H1 (cell line): ENCODE data around the gene DCAF17. TPM values are rescaled to one million over a fixed set of nuclear protein-coding genes. Genes with fewer than 3 reads are reported as not detected.

Experiments
- CTCF ChIA-PET: fragments of 300-600 bp; sonication (Branson Sonifier 250); formaldehyde crosslinking; loops from one replicate; lab custom pipeline; 2021; ENCODE audit not compliant: partially characterized antibody; lab: Charles Lee
- POLR2A ChIA-PET: fragments of 300-600 bp; sonication (Branson Sonifier 250); formaldehyde crosslinking; loops from one replicate; lab custom pipeline; 2021; ENCODE audit warnings: inconsistent platforms; ENCODE audit not compliant: partially characterized antibody; lab: Charles Lee
- DNase-seq, 2 experiments: peaks; one replicate each; pipeline versions ENCODE4 v3.0.0 to v3.0.0-alpha.2; 2010 to 2022; ENCODE audit warnings: low spot score in 2 of 2, low read depth in 1 of 2, mixed read lengths in 1 of 2
- FAIRE-seq: peaks from 2 replicates; lab custom pipeline; 2011; peaks lifted over from hg19 to GRCh38; lab: Jason Lieb, UNC
- H2AFZ ChIP-seq: 2 replicates; pipeline ENCODE4 v1.8.1; 2012; ENCODE audit warnings: low read length, inconsistent platforms
- H2AK5ac ChIP-seq: 2 replicates; pipeline ENCODE4 v1.6.1; 2013; ENCODE audit warnings: low read depth, low read length
- H2BK120ac ChIP-seq: replicated peaks from 2 replicates; pipeline ENCODE3; 2013; ENCODE audit warnings: low read depth, low read length, inconsistent platforms
- H2BK12ac ChIP-seq: 2 replicates; pipeline ENCODE4 v1.6.1; 2013; ENCODE audit warnings: low read depth, low read length
- H2BK15ac ChIP-seq: 2 replicates; pipeline ENCODE4 v1.6.1; 2013; ENCODE audit warnings: low read length
- H2BK20ac ChIP-seq: 2 replicates; pipeline ENCODE4 v1.6.1; 2013; ENCODE audit warnings: low read length
- H2BK5ac ChIP-seq: 2 replicates; pipeline ENCODE4 v1.6.1; 2013; ENCODE audit warnings: low read depth, low read length
- H3K14ac ChIP-seq: 2 replicates; pipeline ENCODE4 v1.6.1; 2013; ENCODE audit warnings: inconsistent platforms; ENCODE audit not compliant: insufficient read length
- H3K18ac ChIP-seq: 2 replicates; pipeline ENCODE4 v1.6.1; 2013; ENCODE audit warnings: low read length; ENCODE audit errors: extremely low read depth
- H3K23ac ChIP-seq: 2 replicates; pipeline ENCODE4 v1.6.1; 2013; ENCODE audit warnings: inconsistent platforms; ENCODE audit not compliant: insufficient read length
- H3K23me2 ChIP-seq: 2 replicates; pipeline ENCODE4 v1.6.1; 2013; ENCODE audit warnings: low read depth, low read length
- H3K27ac ChIP-seq: 2 replicates; pipeline ENCODE4 v1.6.1; 2011; ENCODE audit warnings: low read depth, low read length, inconsistent platforms
- H3K27me3 ChIP-seq, 4 experiments: replicated peaks in 1 of 4; 1 replicate in 1 of 4; 2 replicates in 3 of 4; pipeline versions ENCODE4 v1.6.1 to v1.8.1; 2011 to 2013; ENCODE audit warnings: low read length in 3 of 4, mild to moderate bottlenecking in 3 of 4, inconsistent platforms in 2 of 4, mixed read lengths in 2 of 4, moderate library complexity in 1 of 4; ENCODE audit not compliant: control insufficient read depth in 3 of 4, insufficient read depth in 3 of 4; ENCODE audit errors: extremely low read depth in 1 of 4
- H3K36me3 ChIP-seq, 4 experiments: 2 replicates each; pipeline versions ENCODE4 v1.6.1 to v1.8.1; 2011 to 2013; ENCODE audit warnings: mild to moderate bottlenecking in 4 of 4, low read length in 3 of 4, moderate library complexity in 2 of 4, control low read depth in 1 of 4, inconsistent platforms in 1 of 4; ENCODE audit not compliant: insufficient read depth in 4 of 4, control insufficient read depth in 2 of 4
- H3K4ac ChIP-seq: replicated peaks from 2 replicates; pipeline ENCODE3; 2013; ENCODE audit warnings: low read length, low read depth, mixed read lengths, inconsistent platforms; ENCODE audit not compliant: insufficient read length
- H3K4me1 ChIP-seq, 4 experiments: replicated peaks in 1 of 4; 1 replicate in 1 of 4; 2 replicates in 3 of 4; pipeline versions ENCODE4 v1.6.1 to v1.8.1; 2011 to 2013; ENCODE audit warnings: low read length in 3 of 4, inconsistent platforms in 2 of 4, mixed read lengths in 1 of 4; ENCODE audit not compliant: insufficient read depth in 4 of 4, control insufficient read depth in 3 of 4
- H3K4me2 ChIP-seq, 2 experiments: 2 replicates each; pipeline versions ENCODE4 v1.6.1 to v1.8.1; 2011 to 2013; ENCODE audit warnings: low read depth in 2 of 2, low read length in 2 of 2, control low read depth in 1 of 2, inconsistent platforms in 1 of 2, mild to moderate bottlenecking in 1 of 2; ENCODE audit not compliant: insufficient read depth in 1 of 2
- H3K4me3 ChIP-seq, 4 experiments: fragments of 200-600, 300-600 bp in 1 of 4; sonication (generic), shearing (Covaris generic), sonication (Bioruptor Twin) in 1 of 4; 2 replicates each; pipeline versions ENCODE4 v1.5.1 to v1.8.1; 2011 to 2016; ENCODE audit warnings: low read length in 4 of 4, low read depth in 3 of 4, control low read depth in 2 of 4, inconsistent platforms in 2 of 4, mild to moderate bottlenecking in 2 of 4, mixed read lengths in 1 of 4, moderate library complexity in 1 of 4; ENCODE audit not compliant: insufficient read depth in 2 of 4; ENCODE audit errors: extremely low read depth in 1 of 4
- H3K56ac ChIP-seq: replicated peaks from 2 replicates; pipeline ENCODE3; 2013; ENCODE audit warnings: low read depth, mild to moderate bottlenecking, mixed read lengths, low read length, inconsistent platforms; ENCODE audit not compliant: insufficient read length
- H3K79me1 ChIP-seq: 2 replicates; pipeline ENCODE4 v1.6.1; 2013; ENCODE audit warnings: low read depth, low read length, control low read depth
- H3K79me2 ChIP-seq, 2 experiments: 2 replicates each; pipeline versions ENCODE4 v1.6.1 to v1.8.1; 2012 to 2013; ENCODE audit warnings: low read length in 2 of 2, mild to moderate bottlenecking in 2 of 2, inconsistent platforms in 1 of 2; ENCODE audit not compliant: insufficient read depth in 2 of 2, control insufficient read depth in 1 of 2
- H3K9ac ChIP-seq, 4 experiments: replicated peaks in 1 of 4; 1 replicate in 1 of 4; 2 replicates in 3 of 4; pipeline versions ENCODE4 v1.6.1 to v1.8.1; 2011 to 2013; ENCODE audit warnings: low read depth in 3 of 4, low read length in 3 of 4, control low read depth in 2 of 4, mild to moderate bottlenecking in 2 of 4, moderate library complexity in 2 of 4, inconsistent platforms in 1 of 4; ENCODE audit errors: extremely low read depth in 1 of 4
- H3K9me3 ChIP-seq, 2 experiments: 2 replicates each; pipeline versions ENCODE4 v1.6.1 to v1.8.1; 2012 to 2013; ENCODE audit warnings: mild to moderate bottlenecking in 2 of 2, moderate library complexity in 2 of 2, control low read depth in 1 of 2, inconsistent platforms in 1 of 2, low read depth in 1 of 2, low read length in 1 of 2, mixed read lengths in 1 of 2; ENCODE audit not compliant: insufficient read depth in 2 of 2
- H4K20me1 ChIP-seq, 2 experiments: replicated peaks in 1 of 2; 2 replicates each; pipeline versions ENCODE3 to v1.8.1; 2011 to 2013; ENCODE audit warnings: inconsistent platforms in 2 of 2, low read length in 2 of 2, mild to moderate bottlenecking in 1 of 2; ENCODE audit not compliant: insufficient read depth in 2 of 2, control insufficient read depth in 1 of 2
- H4K5ac ChIP-seq: 2 replicates; pipeline ENCODE4 v1.6.1; 2013; ENCODE audit warnings: low read length, low read depth, mixed read lengths, inconsistent platforms; ENCODE audit not compliant: insufficient read length
- H4K8ac ChIP-seq: 2 replicates; pipeline ENCODE4 v1.8.0; 2013; ENCODE audit warnings: mild to moderate bottlenecking, moderate library complexity, low read length, inconsistent platforms; ENCODE audit not compliant: insufficient read depth; ENCODE audit errors: extremely low read depth
- H4K91ac ChIP-seq: replicated peaks from 2 replicates; pipeline ENCODE3; 2013; ENCODE audit warnings: low read length, mixed read lengths, inconsistent platforms; ENCODE audit not compliant: insufficient read length
- CREB1 ChIP-seq: IDR thresholded peaks from 2 replicates; pipeline ENCODE4 v1.6.1; 2012; ENCODE audit warnings: inconsistent platforms
- EZH2 ChIP-seq: fragments of 200-600 bp; sonication (generic); IDR thresholded peaks from 2 replicates; pipeline ENCODE4 v1.7.1; 2012; ENCODE audit warnings: low read depth, mild to moderate bottlenecking, moderate library complexity, low read length, inconsistent platforms; ENCODE audit not compliant: severe bottlenecking
- HDAC2 ChIP-seq, 2 experiments: fragments of 300-600 bp in 1 of 2; sonication (generic) in 1 of 2; IDR thresholded peaks; 2 replicates each; pipeline ENCODE4 v1.6.1; 2011 to 2012; ENCODE audit warnings: low read depth in 2 of 2, low read length in 2 of 2, mild to moderate bottlenecking in 2 of 2, moderate library complexity in 2 of 2, borderline replicate concordance in 1 of 2, inconsistent platforms in 1 of 2
- KDM1A ChIP-seq: fragments of 200-600, 300-600 bp; sonication (generic); IDR thresholded peaks from 2 replicates; pipeline ENCODE4 v1.7.1; 2016; ENCODE audit warnings: mild to moderate bottlenecking, low read length, borderline replicate concordance
- NRF1 ChIP-seq: IDR thresholded peaks from 2 replicates; pipeline ENCODE4 v1.6.1; 2011; ENCODE audit warnings: mild to moderate bottlenecking, low read depth, low read length, improper control_type of control experiment
- POU5F1 ChIP-seq: IDR thresholded peaks from 2 replicates; pipeline ENCODE4 v1.6.1; 2011; ENCODE audit warnings: low read depth, mild to moderate bottlenecking, low read length, moderate library complexity
- RBBP5 ChIP-seq: IDR thresholded peaks from 2 replicates; pipeline ENCODE4 v1.7.1; 2012; ENCODE audit warnings: low read depth, mild to moderate bottlenecking, inconsistent platforms, low read length, moderate library complexity, borderline replicate concordance
- SAP30 ChIP-seq: fragments of 300-600 bp; sonication (generic); IDR thresholded peaks from 2 replicates; pipeline ENCODE4 v1.7.1; 2012; ENCODE audit warnings: low read length, moderate library complexity, mild to moderate bottlenecking, inconsistent platforms; ENCODE audit not compliant: insufficient read depth, insufficient replicate concordance
- SIX5 ChIP-seq: IDR thresholded peaks from 2 replicates; pipeline ENCODE4 v1.6.1; 2011; ENCODE audit warnings: mild to moderate bottlenecking, low read depth, low read length
- WGBS, 2 experiments: shearing (Covaris generic) in 1 of 2; methylation state at CpG; one replicate each; pipeline versions ENCODE4 v1.1.6 to v1.1.7; 2013 to 2015; ENCODE audit warnings: low lambda C conversion rate in 2 of 2, mixed read lengths in 2 of 2, inconsistent platforms in 1 of 2, low coverage in 1 of 2, missing lambda C conversion rate in 1 of 2; ENCODE audit not compliant: insufficient replicate concordance in 2 of 2, insufficient coverage in 1 of 2, insufficient read length in 1 of 2; ENCODE audit errors: extremely low coverage in 1 of 2, missing lambda C conversion rate in 1 of 2; 5-methylcytosine and 5-hydroxymethylcytosine counted together
- polyA plus RNA-seq, 7 experiments: library from polyadenylated mRNA; depleted of rRNA in 3 of 7; stranded (reverse) in 5 of 7; unstranded in 2 of 7; fragments of >200 nt in 5 of 7; fragments of 200-250 nt in 2 of 7; gene quantifications; 1 replicate in 5 of 7; 2 replicates in 1 of 7; 4 replicates in 1 of 7; pipeline versions ENCODE4 v1.2.1 to v1.2.3, GENCODE V29; 2011 to 2013; ENCODE audit warnings: missing spikeins in 2 of 7, mixed read lengths in 2 of 7
- total RNA-seq: library from RNA; stranded (reverse); fragmentation: NEBNext Ultra II Directional; extraction: Animal tissue kit (Norgen Biotek cat#: 25700); gene quantifications from 2 replicates; pipeline ENCODE4 v1.2.1, GENCODE V29; 2021
- TF ChIP-seq, protein P1 (sequence below): IDR thresholded peaks from 2 replicates; pipeline ENCODE4 v1.6.1; 2011; ENCODE audit warnings: low read length, improper control_type of control experiment

DCAF17 gene
- total and polyA plus RNA-seq, 2 of the 8 experiments (the other 6 are each of a cell fraction or from before 2014, with no cell fraction given), result 10.7 to 30.0 TPM

DNA sequence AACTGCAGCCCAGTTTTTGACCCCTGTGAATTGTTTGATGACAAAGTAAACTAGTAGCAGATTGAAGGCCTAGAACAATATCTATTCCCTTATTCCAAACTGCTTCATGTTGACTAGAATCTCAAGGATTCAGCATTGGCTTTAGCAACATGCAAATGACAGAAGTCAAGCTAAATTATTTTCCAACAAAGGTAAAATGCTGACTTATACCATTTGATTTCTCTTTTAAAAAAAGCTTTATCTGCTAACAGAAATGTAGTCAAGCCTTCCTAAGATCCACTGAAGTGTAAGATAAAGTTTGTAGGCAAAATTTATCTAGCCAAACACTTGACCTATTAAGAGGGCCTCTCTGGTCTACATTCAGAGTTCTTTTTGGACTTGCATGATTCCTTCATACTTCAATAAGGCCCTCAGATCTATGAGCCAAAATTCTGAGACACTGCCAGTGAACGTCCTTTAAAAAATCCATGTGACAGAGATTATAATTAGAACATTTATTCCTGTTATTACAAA is 78.7 kb downstream of the DCAF17 start:
- Histone ChIP-seq H3K36me3 (no peaks in the 10 kb centered on the region), H3K27ac (no peak overlapping the region), H2AK5ac (no peak overlapping the region), H2BK20ac (no peak overlapping the region), H4K20me1 (no peaks in the 10 kb centered on the region), H3K27me3 (no peaks in the 10 kb centered on the region), H3K9ac (no peak overlapping the region), H3K18ac (no peak overlapping the region), H3K79me1 (no peaks in the 10 kb centered on the region), H2BK5ac (no peak overlapping the region), H3K9me3 (no peaks in the 10 kb centered on the region), H3K79me2 (no peaks in the 10 kb centered on the region), H3K56ac (no peak overlapping the region), H2BK12ac (no peak overlapping the region), H3K4me2 (no peak overlapping the region), H2BK15ac (no peak overlapping the region), H3K4me3 (no peak overlapping the region), H3K4me1 (peaks cover 0 to 4% (median under 1%) of the 10 kb centered on the region in 4 experiments; a peak in 4 of 7 replicates), H3K14ac (no peak overlapping the region), H2AFZ (no peak overlapping the region), H4K91ac (no peak overlapping the region), H3K4ac (no peak overlapping the region), H4K8ac (no peak overlapping the region), H3K23me2 (no peaks in the 10 kb centered on the region), H4K5ac (no peak overlapping the region), H2BK120ac (no peak overlapping the region), H3K23ac (no peak overlapping the region)
- DNase-seq, result no peak
- ChIA-PET CTCF (interaction anchor here (1.5 to 2.8 kb wide), 2 partner anchors 8 to 22 kb away, joined by 5 to 13 read pairs; no protein-coding TSS in a partner anchor), POLR2A (interaction anchor here (4.0 kb wide), 1 partner anchor 9 kb away, joined by 28 read pairs; the partner anchor contains the start of gene CYBRD1)
- 84% methylated on average over 1 of the region's 1 CpG; no CpG with 5 or more reads in 1 of the 2 experiments for WGBS, 2 experiments
- TF ChIP-seq, protein P1, sequence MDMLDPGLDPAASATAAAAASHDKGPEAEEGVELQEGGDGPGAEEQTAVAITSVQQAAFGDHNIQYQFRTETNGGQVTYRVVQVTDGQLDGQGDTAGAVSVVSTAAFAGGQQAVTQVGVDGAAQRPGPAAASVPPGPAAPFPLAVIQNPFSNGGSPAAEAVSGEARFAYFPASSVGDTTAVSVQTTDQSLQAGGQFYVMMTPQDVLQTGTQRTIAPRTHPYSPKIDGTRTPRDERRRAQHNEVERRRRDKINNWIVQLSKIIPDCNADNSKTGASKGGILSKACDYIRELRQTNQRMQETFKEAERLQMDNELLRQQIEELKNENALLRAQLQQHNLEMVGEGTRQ, result no peak
- TF ChIP-seq KDM1A (no peak), HDAC2 (IDR thresholded peaks at IDR 0.05; ENCODE audit: borderline replicate concordance in 1 of 2, low read depth in 2 of 2, low read length in 2 of 2) (no peak), SAP30 (no peak), EZH2 (no peak), RBBP5 (no peak), POU5F1 (no peak), NRF1 (no peak), CREB1 (no peak), SIX5 (no peak)
- FAIRE-seq, result no peak
